Activated CD4-positive, CD25-positive, alpha-beta regulatory T cell treated with anti-CD3 and anti-CD28 coated beads, Interleukin-2, amount 50 U/mL, for 16 hours (primary cell): ENCODE data around the gene PTGFRN.
"Not testable (repeated sequence)": the region's sequence is repeated elsewhere in the genome, so short reads cannot be mapped to it uniquely, and the experiment has no call there.

Experiments used
- DNase-seq: peaks from one replicate; pipeline ENCODE4 v3.0.0-alpha.2; 2020; ENCODE audit warnings: low read depth, low spot score

PTGFRN gene

GRCh38 chr1:116916533-116917445 is 7.1 kb downstream of the PTGFRN start:
- DNase-seq = no peak

GRCh38 chr1:116918714-116919357 is 9.1 kb downstream of the PTGFRN start:
- DNase-seq = no peak

DNA sequence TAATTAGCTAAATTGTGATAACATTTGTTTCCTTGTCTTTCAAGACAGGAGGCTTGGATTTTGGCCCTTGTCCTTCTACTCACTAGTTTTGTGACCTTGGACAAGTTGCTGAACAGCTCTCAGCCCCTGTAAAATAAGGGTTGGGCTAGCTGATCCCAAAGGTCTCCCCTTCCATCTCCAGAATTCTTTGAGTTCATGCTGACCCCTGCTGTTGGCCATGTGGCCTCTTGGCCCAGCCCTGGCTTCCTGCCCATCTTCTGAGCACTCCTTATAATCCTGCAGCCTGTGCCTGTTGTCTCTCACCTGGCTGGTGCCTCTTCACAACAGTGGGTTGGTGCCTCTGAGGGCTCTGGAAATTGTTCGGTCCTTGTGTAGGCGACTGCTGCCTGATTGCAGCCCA is 10.1 kb downstream of the PTGFRN start:
- DNase-seq = no peak

GRCh38 chr1:116920211-116920610 is 10.5 kb downstream of the PTGFRN start:
- no peak for DNase-seq

DNA sequence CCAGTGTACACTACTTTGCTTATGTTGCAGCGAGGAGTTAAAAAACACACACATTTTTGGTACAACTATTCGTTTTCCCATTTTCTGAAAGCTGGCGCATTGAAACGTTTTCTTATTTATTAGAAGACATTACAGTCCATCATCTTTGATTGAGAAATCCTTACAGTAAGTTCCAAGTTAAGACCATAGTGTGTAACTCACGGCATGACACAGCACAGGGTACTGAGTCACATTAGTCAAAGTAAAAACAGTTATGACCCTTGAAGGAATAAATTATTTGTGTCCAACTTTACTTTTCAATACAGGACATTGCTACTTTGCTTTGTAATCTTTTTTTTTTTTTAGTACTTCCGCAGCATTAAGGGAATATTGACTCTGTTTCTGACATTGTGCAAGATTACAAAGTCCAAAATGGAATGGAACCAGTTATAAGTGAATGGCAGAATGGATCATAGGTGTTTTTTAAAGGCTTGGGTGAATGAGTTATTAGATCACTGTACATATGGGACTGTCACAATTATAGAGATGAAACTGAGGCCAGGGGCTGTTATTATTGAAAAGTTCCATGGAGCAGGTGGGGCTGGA is 11.7 kb downstream of the PTGFRN start:
- no peak for DNase-seq

DNA sequence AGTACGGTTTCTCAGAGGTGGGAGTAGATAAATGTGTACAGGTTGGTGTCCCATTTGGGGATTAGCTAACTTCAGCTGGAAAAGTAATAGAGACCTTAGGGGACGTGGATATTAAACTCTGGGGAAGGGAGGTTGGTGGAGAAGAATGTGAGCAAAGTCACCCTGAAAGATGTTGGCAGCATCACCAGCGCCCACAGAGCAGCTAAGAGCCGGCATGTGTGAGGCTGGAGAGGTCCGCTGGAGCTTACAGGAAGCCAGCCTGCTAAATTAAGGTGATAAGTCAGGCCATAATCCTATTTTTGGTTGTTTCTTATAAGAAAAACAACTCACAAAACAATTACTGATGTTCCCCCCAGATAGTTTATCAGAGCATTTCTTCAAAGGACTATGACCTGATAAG is 12.2 kb downstream of the PTGFRN start:
- DNase-seq = no peak

GRCh38 chr1:116923421-116923820 is 13.7 kb downstream of the PTGFRN start:
- no peak for DNase-seq

- no peak for DNase-seq
Measured at GRCh38 chr1:116927049-116927798, 17.5 kb downstream of the PTGFRN start.

- DNase-seq = no peak
Measured at GRCh38 chr1:116929961-116930592, 20.4 kb downstream of the PTGFRN start.

- DNase-seq = no peak
Measured at GRCh38 chr1:116931016-116931918, 21.6 kb downstream of the PTGFRN start.

- DNase-seq = no peak
Measured at GRCh38 chr1:116933606-116934515, 24.1 kb downstream of the PTGFRN start.

DNA sequence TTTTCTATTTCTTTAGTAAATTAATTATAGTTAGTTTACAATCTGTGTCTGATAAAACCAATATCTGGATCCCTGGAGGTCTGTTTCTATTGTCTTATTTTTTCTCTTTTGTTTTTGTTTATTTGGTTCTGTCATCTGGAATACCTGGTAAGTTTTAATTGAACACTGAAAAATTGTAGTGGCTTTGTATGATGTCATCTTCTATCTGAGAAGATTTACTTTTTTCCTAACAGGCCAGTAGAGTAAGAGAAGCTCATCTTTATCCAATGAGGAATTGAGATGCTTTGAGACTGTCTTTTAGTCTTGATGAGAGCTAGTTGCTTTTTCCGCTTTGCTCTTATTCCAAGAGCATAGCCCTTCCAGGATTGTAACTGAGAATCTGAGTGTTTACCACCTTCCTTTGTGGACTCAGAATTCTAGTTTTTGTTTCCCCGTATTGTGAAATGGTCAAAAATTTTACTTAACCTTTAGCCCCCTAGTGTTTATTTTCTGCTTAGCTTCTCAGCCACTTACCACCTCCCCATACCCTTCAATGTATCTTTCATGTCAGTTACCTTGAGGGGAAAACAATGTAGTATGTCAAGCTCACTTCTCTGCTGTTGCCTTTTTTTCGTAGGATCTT is 25.0 kb downstream of the PTGFRN start:
- DNase-seq = no peak

DNA sequence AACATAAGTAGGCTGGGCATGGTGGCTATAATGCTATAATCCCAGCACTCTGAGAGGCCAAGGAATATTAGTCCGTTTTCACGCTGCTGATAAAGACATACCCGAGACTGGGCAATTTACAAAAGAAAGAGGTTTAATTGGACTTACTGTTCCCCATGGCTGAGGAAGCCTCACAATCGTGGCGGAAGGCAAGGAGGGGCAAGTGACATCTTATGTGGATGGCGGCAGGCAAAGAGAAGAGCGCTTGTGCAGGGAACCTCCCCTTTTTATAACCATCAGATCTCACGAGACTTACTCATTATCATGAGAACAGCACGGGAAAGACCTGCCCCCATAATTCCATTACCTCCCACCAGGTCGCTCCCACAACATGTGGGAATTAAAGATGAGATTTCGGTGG is 28.5 kb downstream of the PTGFRN start:
- no peak for DNase-seq

DNA sequence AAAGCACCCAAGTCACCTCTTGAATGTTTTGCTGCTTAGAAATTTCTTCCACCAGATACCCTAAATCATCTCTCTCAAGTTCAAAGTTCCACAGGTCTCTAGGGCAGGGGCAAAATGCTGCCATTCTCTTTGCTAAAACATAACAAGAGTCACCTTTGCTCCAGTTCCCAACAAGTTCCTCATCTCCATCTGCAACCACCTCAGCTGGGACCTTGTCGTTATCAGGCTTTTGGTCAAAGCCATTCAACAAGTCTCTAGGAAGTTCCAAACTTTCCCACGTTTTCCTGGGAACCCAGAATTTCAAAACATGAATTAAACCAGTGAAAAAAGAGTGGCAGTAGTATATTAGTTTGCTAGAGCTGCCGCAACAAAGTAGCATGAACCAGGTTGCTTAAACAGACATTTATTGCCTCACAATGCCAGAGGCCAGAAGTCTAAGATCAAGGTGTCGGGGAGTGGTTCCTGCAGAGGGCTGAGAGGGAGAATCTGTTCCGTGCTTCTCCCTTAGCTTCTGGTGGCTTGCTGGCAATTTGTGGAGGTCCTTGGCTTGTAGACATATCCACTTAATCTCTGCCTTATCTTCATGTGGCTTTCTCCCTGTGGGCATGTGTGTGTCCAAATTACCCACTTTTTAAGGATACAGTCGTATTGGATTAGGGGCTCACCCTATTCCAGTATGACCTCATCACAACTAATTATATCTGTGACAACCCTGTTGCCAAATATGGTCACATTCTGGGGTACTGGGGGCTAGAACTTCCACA is 30.2 kb downstream of the PTGFRN start:
- not testable (repeated sequence) for DNase-seq

GRCh38 chr1:116940814-116941599 is 31.3 kb downstream of the PTGFRN start:
- DNase-seq = no peak

- DNase-seq = no peak
Measured at GRCh38 chr1:116941670-116942069, 32.0 kb downstream of the PTGFRN start.

DNA sequence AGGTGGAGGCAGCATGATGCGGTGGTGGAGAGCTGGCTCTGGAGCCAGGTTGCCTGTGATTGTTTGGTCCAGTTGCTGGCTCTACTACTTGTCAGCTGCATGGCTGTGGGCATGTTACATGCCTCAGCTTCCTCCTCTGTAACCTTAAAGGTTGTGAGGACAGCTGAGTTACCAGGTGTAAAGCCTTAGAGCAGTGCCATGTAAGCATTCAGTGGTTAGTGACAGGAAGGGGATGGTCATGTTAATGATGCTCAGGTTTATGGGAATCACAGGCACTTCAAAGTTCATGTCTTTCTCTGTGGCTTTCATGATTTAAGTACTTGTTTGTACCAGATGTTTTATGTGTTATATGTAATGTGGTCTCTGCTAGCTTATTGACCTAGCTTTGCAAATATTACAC is 32.6 kb downstream of the PTGFRN start:
- DNase-seq = no peak
